Activated B cell treated with CpG ODN at 0.5 μM for 24 hours (primary cell): ENCODE data around the gene FAM180B. TPM values are rescaled to one million over a fixed set of nuclear protein-coding genes. Genes with fewer than 3 reads are reported as not detected.
A peak's percentile ranks its signal among the peaks of the same experiment; 100 is the strongest.

Experiments
- ATAC-seq: fragments of 200-7000 bp; cut with Tn5 transposase; one replicate; pipeline ENCODE4 v1.10.0; 2021; ENCODE audit warnings: low read depth, mild to moderate bottlenecking, moderate library complexity
- CTCF ChIA-PET: fragments of 350-600 bp; sonication (Branson Sonifier 250); formaldehyde crosslinking; loops from one replicate; lab custom pipeline; 2021; ENCODE audit warnings: antibody characterized with exemption; lab: Charles Lee
- POLR2A ChIA-PET: fragments of 350-600 bp; sonication (Branson Sonifier 250); formaldehyde crosslinking; loops from one replicate; lab custom pipeline; 2021; ENCODE audit warnings: antibody characterized with exemption; lab: Charles Lee
- DNase-seq: peaks from one replicate; pipeline ENCODE4 v3.0.0; 2022
- H3K27ac Mint-ChIP-seq: one replicate; pipeline ENCODE4 v1.8.0; 2020; ENCODE audit warnings: mixed read lengths
- H3K27me3 Mint-ChIP-seq: one replicate; pipeline ENCODE4 v1.8.0; 2021; ENCODE audit warnings: mixed read lengths
- H3K36me3 Mint-ChIP-seq: one replicate; pipeline ENCODE4 v1.8.0; 2021; ENCODE audit warnings: low read depth, mixed read lengths
- H3K4me1 Mint-ChIP-seq: one replicate; pipeline ENCODE4 v1.8.0; 2021; ENCODE audit warnings: mixed read lengths
- H3K4me3 Mint-ChIP-seq: one replicate; pipeline ENCODE4 v1.8.0; 2020; ENCODE audit warnings: mild to moderate bottlenecking, mixed read lengths
- H3K9me3 Mint-ChIP-seq: one replicate; pipeline ENCODE4 v1.8.0; 2020; ENCODE audit warnings: mixed read lengths
- intact Hi-C: fragments of 100-400 bp; cut with micrococcal nuclease; formaldehyde crosslinking; loops from one replicate; pipeline ENCODE4 v1.15.1; 2024
- total RNA-seq: library from RNA; stranded (reverse); gene quantifications from 2 replicates; pipeline ENCODE4 v1.2.3, GENCODE V29; 2022
- TF ChIP-seq, protein P1 (sequence below): fragments of 200-600 bp; IDR thresholded peaks from one replicate; pipeline ENCODE4 v1.8.0; 2022; ENCODE audit warnings: antibody characterized with exemption, mild to moderate bottlenecking

The FAM180B gene
- total RNA-seq, 1 donor from 2014 or later = 0.16 TPM

DNA sequence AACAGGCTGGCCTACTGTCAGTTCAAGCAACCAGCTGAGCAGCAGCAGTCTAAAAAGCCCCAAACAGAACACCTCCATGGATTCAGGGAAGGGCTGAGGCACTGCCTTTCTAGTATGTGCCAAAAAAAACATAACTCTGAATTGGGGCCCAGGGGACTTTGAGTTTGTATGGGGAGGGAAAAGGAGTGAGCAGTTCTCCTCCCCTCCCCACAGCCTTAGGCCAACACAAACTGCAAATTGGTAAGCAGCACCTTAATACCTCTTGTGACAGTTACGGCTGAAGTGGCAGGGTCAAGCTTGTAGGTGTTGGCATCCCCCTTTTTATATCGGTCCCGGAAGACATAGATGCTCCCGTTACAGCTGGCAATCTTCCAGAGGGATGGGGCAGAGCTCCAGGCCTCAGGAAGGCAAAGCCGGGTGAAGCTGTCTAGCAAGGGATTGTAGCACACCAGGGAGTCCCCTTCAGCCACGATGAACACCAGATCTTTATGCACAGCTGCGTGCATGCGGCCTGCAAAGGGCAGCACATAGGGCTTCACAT lies 13.7 kb upstream of the FAM180B start:
- H3K36me3 Mint-ChIP-seq = peaks cover 63% of the 10 kb centered on the region
- ChIA-PET POLR2A (no interaction called here), CTCF (no interaction called here)
- ATAC-seq (no peak), DNase-seq (no peak)
- TF ChIP-seq, protein P1, sequence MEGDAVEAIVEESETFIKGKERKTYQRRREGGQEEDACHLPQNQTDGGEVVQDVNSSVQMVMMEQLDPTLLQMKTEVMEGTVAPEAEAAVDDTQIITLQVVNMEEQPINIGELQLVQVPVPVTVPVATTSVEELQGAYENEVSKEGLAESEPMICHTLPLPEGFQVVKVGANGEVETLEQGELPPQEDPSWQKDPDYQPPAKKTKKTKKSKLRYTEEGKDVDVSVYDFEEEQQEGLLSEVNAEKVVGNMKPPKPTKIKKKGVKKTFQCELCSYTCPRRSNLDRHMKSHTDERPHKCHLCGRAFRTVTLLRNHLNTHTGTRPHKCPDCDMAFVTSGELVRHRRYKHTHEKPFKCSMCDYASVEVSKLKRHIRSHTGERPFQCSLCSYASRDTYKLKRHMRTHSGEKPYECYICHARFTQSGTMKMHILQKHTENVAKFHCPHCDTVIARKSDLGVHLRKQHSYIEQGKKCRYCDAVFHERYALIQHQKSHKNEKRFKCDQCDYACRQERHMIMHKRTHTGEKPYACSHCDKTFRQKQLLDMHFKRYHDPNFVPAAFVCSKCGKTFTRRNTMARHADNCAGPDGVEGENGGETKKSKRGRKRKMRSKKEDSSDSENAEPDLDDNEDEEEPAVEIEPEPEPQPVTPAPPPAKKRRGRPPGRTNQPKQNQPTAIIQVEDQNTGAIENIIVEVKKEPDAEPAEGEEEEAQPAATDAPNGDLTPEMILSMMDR = no peak
- peaks cover 12% of the 10 kb centered on the region for H3K4me1 Mint-ChIP-seq
- H3K27me3 Mint-ChIP-seq = no peaks in the 10 kb centered on the region
- H3K9me3 Mint-ChIP-seq = no peaks in the 10 kb centered on the region
- intact Hi-C loops = no loop called here
- no peak overlapping the region for H3K4me3 Mint-ChIP-seq
- no peak overlapping the region for H3K27ac Mint-ChIP-seq

DNA sequence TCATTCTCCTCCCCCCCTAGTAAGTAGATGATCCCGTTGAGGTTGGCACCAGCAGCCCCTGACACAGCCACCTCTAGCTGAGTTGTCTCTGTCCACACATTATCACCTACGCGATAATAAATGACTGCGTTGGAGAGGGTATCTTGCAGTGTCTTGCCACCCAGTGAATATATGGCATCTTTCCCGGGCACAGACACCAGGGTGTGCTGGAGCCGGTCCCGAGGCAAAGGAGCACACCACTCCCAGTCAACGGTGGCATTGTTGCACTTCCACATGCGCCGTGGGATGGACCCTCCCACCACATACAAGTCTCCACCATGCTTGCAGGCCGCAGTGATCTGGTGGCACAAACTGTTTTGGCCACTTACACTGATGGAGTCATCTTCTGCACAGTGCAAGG lies 13.2 kb upstream of the FAM180B start:
- H3K4me3 Mint-ChIP-seq = no peak overlapping the region
- ATAC-seq = no peak
- no peaks in the 10 kb centered on the region for H3K9me3 Mint-ChIP-seq
- TF ChIP-seq, protein P1 = no peak
- no peak for DNase-seq
- intact Hi-C loops = no loop called here
- H3K27me3 Mint-ChIP-seq = no peaks in the 10 kb centered on the region
- ChIA-PET CTCF (no interaction called here), POLR2A (no interaction called here)
- peaks cover 63% of the 10 kb centered on the region for H3K36me3 Mint-ChIP-seq
- peaks cover 18% of the 10 kb centered on the region for H3K4me1 Mint-ChIP-seq
- H3K27ac Mint-ChIP-seq = no peak overlapping the region

DNA sequence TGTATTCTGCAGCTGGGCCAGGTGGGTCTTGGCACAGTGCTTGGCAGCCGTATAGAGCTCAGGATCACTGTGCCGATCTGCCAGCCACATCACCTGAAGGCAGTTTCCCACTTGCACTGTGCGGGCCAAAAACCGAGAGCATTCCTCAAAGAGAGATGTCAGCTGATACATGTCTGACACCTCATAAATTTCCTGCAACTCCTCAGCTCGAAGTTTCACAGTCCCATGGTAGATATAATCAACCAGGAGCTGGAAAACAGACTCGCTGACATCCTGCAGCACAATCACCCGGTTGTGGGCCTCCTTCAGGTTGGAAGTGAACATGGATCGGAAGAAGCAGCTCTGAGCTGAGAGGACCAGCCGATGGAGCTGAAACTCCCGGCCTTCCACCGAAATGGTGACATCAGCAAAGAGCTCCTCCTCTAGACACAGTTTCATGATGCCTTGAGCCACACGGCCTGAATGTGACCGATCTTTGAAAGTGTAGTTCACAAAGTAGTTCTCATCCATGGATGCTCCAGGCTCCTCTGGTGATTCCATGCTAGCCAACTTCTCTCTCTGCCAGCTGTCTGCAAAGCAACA lies 8.9 kb upstream of the FAM180B start:
- Mint-ChIP-seq H3K4me3 (peak overlapping the region; percentile 99), H3K4me1 (peaks cover 38% of the 10 kb centered on the region), H3K27me3 (no peaks in the 10 kb centered on the region), H3K36me3 (peaks cover 68% of the 10 kb centered on the region), H3K9me3 (no peaks in the 10 kb centered on the region), H3K27ac (no peak overlapping the region)
- ChIA-PET CTCF (no interaction called here), POLR2A (interaction anchor here (0.5 to 5.6 kb wide), 10 partner anchors 12 to 362 kb away, joined by 3 to 56 read pairs (median 6); partner anchors contain the start of genes ACP2, AGBL2, CELF1 and PTPMT1)
- intact Hi-C loops = loop anchor here (2.0 kb wide), 3 partner anchors 65 to 533 kb away; partner anchors contain the start of genes FNBP4 and MTCH2
- DNase-seq (no peak), ATAC-seq (no peak)
- TF ChIP-seq, protein P1 = no peak

DNA sequence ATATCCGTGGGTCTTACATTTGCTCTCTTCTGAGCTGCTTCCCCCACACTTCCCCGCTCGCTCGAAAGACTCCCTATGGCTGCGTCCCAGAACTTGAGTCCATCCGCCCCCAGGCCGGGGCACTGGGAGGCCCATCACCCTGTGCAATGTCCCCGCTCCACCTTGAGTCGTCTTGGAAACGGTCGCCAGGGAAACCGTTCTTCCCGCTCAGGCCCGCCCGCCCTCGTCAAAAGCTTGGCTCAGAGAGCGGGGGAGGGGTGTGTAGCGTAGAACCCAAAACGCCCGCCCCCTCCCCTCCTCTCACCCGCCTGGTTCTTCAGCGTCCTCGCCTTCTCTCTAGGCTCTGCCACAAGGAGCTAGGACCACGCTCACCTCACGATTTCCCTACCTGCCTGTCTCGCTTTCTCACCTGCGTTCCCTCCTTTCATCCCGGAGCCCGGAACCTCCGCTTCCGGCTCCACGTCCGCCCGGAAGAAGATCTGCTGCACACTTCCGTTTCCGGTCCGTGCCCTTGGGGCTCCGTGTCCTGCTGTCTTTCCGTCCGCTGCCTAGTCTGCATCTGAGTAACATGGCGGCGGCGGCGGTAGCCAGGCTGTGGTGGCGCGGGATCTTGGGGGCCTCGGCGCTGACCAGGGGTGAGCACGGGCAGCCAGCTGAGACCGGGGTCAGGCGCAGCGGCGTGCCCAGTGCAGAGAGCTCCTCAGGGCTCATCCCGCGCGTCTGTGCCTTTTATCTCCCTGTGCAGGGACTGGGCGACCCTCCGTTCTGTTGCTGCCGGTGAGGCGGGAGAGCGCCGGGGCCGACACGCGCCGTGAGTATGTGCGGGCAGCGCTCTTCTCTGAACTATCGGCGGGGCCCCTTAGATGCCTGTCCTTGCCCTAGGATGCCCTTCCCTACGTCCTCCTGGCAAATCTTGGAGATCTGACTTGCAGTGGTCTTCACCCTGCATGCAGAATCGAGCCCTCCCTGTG lies 7.7 kb upstream of the FAM180B start, which contains the start of the genes KBTBD4 and NDUFS3:
Gene KBTBD4, minus strand, starts transcription at position 447 of the 971 bp plus-strand sequence. Its CDS starts 19 bp downstream, at position 428.
Gene NDUFS3, plus strand, starts transcription at position 551 of the 971 bp plus-strand sequence. Its CDS starts 18 bp downstream, at position 569.
- TF ChIP-seq, protein P1 = no peak
- Mint-ChIP-seq H3K4me1 (peaks cover 38% of the 10 kb centered on the region), H3K9me3 (no peaks in the 10 kb centered on the region), H3K4me3 (peak within 1 kb of the TSS; percentile 99), H3K36me3 (peaks cover 68% of the 10 kb centered on the region), H3K27ac (peak within 1 kb of the TSS; percentile 97), H3K27me3 (no peaks in the 10 kb centered on the region)
- intact Hi-C loops = loop anchor here (1.0 to 2.0 kb wide), 8 partner anchors 14 to 532 kb away; partner anchors contain the start of genes AGBL2, CELF1, FNBP4 and MTCH2
- DNase-seq (peak; percentile 90), ATAC-seq (peak; percentile 93)
- CTCF ChIA-PET = no interaction called here
- POLR2A ChIA-PET = interaction anchor here (0.6 to 5.6 kb wide), 14 partner anchors 9 to 363 kb away, joined by 3 to 56 read pairs (median 5); partner anchors contain the start of genes ACP2, AGBL2, CELF1 and PTPMT1
